ENCODE measurements around the gene OR8H3.

DNA sequence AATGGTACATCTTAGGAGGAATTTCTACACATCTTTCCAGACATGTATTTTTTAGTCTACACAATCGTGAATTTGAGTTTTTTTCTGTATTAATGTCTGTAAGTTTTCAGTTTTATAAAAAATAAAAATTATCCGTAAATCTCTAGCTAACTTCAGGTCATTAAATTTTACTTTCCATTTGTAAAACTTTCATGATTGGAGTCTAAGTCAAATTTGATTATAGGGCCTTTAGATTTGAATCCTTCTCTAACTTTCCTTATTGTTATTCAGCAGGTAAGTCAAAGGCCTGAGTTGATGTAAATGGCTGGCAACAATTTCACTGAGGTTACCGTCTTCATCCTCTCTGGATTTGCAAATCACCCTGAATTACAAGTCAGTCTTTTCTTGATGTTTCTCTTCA is 29.2 kb upstream of the OR8H3 start, which contains the start of gene OR8I2:
- no peak for TF ChIP-seq POLR2AphosphoS5 (IDR thresholded peaks at IDR 0.05)
- TF ChIP-seq, protein P1, sequence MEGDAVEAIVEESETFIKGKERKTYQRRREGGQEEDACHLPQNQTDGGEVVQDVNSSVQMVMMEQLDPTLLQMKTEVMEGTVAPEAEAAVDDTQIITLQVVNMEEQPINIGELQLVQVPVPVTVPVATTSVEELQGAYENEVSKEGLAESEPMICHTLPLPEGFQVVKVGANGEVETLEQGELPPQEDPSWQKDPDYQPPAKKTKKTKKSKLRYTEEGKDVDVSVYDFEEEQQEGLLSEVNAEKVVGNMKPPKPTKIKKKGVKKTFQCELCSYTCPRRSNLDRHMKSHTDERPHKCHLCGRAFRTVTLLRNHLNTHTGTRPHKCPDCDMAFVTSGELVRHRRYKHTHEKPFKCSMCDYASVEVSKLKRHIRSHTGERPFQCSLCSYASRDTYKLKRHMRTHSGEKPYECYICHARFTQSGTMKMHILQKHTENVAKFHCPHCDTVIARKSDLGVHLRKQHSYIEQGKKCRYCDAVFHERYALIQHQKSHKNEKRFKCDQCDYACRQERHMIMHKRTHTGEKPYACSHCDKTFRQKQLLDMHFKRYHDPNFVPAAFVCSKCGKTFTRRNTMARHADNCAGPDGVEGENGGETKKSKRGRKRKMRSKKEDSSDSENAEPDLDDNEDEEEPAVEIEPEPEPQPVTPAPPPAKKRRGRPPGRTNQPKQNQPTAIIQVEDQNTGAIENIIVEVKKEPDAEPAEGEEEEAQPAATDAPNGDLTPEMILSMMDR (IDR thresholded peaks at IDR 0.05): no peak
- TF ChIP-seq EP300 (IDR thresholded peaks at IDR 0.05): no peak
